ENCODE measurements around the gene RYR2.

DNA sequence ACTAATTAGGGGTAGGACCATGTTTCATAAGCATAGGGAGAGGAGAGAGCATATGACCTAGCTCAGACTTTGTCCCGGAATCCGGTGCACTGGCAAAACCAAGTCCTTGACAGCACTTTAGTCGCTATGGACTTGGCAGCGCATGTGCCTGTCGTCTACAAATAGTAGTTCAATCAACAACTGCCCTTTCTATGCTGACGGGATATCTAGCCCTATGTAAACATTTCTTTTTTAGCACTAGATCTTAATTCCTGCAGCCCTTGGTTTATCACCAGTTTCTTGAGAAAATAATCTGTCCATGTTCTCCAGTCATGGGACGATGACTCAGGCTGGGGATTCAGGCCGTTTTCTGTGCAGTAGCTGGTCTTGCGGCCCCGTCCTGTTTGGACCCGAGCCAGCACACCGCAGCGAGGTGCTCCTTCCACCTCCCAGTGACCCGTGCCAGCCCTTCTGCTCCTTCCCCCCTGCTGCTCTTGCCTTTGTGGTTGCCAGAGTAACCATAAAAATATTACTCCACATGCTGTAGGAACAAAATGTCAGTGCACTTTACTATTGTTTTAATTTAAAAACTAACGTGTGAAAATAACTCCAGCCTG lies 29.1 kb upstream of the RYR2 start:
- TF ChIP-seq, protein P1, sequence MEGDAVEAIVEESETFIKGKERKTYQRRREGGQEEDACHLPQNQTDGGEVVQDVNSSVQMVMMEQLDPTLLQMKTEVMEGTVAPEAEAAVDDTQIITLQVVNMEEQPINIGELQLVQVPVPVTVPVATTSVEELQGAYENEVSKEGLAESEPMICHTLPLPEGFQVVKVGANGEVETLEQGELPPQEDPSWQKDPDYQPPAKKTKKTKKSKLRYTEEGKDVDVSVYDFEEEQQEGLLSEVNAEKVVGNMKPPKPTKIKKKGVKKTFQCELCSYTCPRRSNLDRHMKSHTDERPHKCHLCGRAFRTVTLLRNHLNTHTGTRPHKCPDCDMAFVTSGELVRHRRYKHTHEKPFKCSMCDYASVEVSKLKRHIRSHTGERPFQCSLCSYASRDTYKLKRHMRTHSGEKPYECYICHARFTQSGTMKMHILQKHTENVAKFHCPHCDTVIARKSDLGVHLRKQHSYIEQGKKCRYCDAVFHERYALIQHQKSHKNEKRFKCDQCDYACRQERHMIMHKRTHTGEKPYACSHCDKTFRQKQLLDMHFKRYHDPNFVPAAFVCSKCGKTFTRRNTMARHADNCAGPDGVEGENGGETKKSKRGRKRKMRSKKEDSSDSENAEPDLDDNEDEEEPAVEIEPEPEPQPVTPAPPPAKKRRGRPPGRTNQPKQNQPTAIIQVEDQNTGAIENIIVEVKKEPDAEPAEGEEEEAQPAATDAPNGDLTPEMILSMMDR (IDR thresholded peaks at IDR 0.05), result no peak
- TF ChIP-seq EZH2 (IDR thresholded peaks at IDR 0.05; ENCODE audit: borderline replicate concordance, insufficient read depth, low read depth, low read length, poor library complexity, severe bottlenecking), result no peak
